ENCODE data around the gene PTCHD4.

PTCHD4 gene

DNA sequence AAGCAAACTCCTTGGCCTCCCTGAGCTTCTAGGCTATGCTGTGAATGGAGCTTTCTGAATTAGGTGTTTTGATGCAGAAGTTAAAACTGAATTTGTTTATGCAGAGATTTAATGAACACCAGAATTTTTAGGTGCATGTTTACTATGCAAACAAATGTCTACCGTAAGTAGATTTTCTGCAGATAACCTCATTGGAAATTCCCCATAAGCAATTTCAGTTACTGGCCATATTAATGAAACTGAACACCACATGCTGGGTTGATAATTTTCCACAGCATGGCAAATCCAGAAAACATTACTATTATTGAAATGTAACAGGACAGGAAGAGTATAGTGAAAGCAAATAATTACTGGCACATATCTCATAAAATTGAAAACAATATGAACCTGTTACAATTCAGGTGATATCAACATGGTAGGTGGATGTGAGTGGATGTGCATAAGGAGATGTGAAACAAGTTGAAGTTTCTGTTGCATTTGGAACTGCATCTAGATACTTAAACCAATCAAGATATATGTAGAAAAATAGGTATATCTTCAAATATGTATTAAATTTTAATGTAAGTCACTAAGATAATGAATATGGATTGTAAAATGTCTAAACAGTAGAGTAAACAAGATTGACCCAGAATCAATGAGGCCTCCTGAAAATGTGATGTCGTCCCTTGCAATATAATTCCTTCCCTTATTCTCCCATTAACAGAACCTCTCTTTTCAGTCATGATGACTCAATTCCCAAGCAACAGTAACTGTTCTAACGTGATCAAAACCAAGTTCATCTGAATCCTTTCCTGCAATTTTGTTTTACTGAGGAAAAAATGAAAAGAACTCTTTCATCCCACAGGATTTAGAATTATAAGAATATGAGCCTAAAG, 11.0 kb downstream of the PTCHD4 start:
- no peak for DNase-seq (ENCODE audit: low read depth in 2 of 3, low spot score in 1 of 3)

DNA sequence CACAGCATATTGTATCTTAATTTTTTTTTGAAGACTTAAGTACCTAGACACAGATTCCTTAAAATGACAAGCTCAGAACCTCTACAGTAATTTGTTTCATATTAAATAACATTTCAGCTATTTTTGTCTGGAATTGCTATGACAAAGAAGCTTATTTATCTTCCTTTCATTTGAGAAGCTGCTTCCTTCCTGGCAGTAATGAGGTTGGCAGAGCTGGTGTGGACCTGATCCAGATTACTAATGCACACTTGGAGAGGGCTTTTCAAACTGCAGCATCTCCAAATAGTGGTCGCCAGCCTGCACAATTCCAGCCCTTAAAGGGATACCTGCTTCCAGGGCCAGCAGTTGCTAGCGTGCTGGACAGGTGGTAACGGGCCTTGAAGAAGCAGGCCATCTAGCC, 12.1 kb downstream of the PTCHD4 start:
- no peak for DNase-seq (ENCODE audit: low read depth in 2 of 3, low spot score in 1 of 3)

GRCh38 chr6:48092550-48093217, 18.3 kb downstream of the PTCHD4 start:
- DNase-seq (ENCODE audit: low read depth in 2 of 3, low spot score in 1 of 3), result no peak

GRCh38 chr6:48090546-48090945, 20.5 kb downstream of the PTCHD4 start:
- DNase-seq (ENCODE audit: low read depth in 2 of 3, low spot score in 1 of 3), result no peak

DNA sequence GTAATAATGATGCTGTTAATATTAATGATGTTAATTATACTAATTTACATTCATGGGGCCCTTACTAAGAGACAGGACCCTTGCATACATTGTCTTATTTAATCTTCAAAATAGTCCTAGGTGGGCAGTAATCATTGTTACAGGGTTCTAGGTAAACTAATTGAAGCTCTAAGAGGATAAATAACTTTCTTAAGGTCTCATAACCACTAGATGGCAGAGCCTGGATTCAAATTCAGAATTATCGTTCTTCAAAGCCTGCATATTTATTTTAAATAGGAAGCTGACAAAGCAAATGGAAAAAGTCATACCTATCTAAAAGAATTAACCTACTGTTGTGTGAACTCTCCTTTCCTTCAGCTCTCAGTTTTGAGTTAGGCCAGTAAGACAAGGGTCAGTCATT, 23.5 kb downstream of the PTCHD4 start:
- DNase-seq (ENCODE audit: low read depth in 2 of 3, low spot score in 1 of 3), result no peak

DNA sequence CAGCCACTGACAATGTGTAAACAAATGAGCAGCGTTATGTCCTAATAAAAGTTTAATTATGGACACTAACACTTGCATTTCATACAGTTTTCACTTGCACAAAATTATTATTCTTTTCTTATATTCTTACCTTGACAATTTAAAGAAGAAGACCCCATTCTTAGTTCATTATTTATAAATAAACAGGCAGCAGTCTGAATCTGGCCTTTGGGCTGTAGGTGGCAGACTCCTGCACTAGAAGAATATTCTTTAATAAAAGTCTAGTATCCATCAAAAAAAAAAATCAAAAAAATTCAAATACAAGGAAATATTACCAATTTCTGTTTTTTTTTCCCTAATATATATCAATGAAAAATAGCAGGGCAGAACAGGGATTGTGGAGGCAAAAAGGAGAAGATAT, 24.8 kb downstream of the PTCHD4 start:
- DNase-seq (ENCODE audit: low read depth in 2 of 3, low spot score in 1 of 3), result no peak

- no peak for DNase-seq (ENCODE audit: low read depth in 2 of 3, low spot score in 1 of 3)
These were observed 25.8 kb downstream of the PTCHD4 start for GRCh38 chr6:48085131-48085741.

DNA sequence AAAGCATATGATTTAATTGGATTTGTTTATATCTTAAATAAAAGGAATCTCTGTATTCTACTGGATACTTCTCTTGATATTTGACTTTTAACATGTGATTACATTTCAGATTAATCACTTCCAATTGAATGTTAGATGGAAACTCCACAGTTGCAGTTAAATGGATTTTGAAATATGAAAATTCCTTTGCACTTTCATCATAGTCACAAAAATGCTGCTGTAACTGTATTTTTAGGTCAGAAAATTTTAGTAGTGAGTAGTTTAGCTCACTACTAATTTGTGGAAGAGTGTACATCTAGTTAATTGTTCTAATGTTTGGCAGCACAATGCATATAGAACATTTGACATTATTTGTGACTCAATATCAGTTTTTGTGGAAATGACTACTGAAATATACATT, 26.8 kb downstream of the PTCHD4 start:
- no peak for DNase-seq (ENCODE audit: low read depth in 2 of 3, low spot score in 1 of 3)

GRCh38 chr6:48080227-48081009, 30.6 kb downstream of the PTCHD4 start:
- no peak for DNase-seq (ENCODE audit: low read depth in 2 of 3, low spot score in 1 of 3)

DNA sequence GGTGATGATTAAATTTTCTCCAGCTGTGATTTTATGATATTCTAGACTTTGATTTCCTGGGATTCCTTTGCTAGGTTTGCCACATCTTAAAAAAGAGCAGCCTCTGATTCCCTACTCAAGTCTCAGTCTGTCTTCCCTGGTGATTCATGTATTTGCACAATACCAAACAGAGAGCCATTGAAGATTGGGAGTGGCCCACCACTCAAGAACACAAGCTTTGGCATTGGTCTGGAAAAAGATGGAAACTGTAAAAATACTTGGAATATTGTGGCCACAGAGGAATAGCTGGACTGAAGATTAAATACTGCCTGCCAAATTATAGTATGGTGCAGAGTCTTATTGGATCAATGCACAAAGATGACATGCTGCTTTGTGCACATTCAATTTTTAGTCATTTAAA, 32.9 kb downstream of the PTCHD4 start:
- DNase-seq (ENCODE audit: low read depth in 2 of 3, low spot score in 1 of 3), result no peak

GRCh38 chr6:48075181-48075580, 35.8 kb downstream of the PTCHD4 start:
- no peak for DNase-seq (ENCODE audit: low read depth in 2 of 3, low spot score in 1 of 3)

- DNase-seq (ENCODE audit: low read depth in 2 of 3, low spot score in 1 of 3), result no peak
These were observed 36.8 kb downstream of the PTCHD4 start for GRCh38 chr6:48073976-48074767.

- DNase-seq (ENCODE audit: low read depth in 2 of 3, low spot score in 1 of 3), result no peak
These were observed 39.2 kb downstream of the PTCHD4 start for GRCh38 chr6:48071833-48072232.

GRCh38 chr6:48069280-48069679, 41.7 kb downstream of the PTCHD4 start:
- DNase-seq (ENCODE audit: low read depth in 2 of 3, low spot score in 1 of 3), result no peak

DNA sequence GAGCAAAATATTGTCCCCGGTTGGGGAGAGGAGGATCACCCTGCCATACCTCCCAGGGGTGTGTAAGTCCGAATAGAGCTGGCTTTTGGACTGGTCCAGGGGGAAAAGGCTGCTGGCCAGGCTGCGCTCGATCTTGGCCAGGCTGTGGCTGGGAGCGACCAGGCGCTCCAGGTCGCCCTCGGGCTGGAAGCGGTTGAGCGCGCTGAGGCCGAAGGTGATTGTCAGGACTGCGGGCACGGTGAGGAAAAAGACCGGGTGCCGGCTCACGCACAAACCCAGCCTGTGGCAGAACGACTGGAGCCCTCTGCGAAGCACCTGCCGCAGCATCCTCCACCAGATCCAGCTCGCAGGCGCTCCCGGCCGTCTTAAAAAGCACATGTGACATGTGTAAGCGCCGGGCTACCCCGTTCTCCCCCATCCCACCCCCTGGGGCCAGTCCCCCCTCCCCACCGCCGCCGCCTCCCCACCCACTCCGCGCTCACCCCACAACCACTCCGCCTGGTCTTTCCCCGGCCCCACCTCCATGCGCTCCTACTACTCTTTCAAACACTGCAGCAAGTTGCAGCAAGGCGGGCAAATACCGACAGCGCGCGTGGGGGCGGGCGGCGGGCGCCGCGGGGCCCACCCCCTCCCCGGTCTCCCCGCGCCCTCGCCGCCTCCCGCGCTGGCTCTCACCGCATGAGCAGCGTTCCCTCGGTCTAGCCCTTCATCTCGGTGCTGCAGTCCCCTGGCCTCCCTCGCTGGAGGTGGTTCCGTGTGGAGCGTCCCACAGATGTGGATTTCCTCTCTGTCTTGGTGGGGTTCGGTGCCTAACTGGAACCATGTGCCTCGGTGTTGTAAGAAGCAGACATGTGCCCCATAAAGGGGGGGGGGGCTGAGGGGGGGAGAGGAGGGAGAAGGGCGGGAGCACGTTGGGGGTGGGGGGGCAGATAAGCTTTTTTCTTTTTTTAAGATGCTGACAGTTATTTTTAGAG, 42.4 kb downstream of the PTCHD4 start:
- DNase-seq (ENCODE audit: low read depth in 2 of 3, low spot score in 1 of 3), result no peak

DNA sequence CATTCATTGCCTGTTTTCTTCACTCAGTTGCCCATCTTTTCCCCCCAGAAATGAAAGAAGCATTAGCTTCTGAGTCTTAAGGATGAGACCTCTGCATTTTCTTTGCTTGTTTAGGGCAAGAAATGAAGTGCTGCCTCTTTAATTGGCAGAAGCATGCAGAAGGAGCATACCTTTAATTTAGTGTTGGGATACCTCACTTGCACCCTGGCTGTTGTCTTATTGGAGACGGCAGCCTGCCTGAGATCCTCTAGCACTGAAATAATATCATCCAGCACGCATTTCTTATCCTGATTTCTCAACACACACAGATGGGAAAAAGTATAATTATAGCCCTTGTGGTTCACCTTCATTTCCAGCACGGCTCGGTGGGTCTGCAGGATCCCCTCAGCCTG, 43.1 kb downstream of the PTCHD4 start:
- no peak for DNase-seq (ENCODE audit: low read depth in 2 of 3, low spot score in 1 of 3)

DNA sequence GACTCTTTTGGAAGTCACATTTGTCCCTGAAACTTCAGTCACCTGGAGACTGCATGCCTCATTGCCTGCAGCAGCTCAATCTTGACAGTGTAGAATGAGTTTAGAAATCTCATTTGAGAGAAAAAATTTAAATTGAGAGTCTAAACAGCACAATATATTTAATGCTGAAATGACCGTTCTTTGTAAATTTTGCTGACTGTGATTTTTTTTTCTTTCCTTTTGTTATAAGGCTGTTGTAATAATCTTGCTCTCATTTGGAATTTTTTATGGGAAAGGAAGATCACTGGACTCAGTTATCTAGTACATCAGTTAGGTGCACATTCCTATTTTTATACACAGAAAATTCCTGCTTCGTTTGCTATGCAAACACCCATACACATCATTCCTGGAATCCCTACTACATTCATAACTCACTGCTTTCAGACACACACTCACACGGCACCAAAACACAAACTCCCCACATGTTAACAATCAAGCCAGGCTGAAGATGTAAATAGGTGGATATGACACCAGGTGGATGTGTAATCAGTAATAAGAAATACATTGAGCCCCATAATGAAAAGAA, 43.8 kb downstream of the PTCHD4 start:
- DNase-seq (ENCODE audit: low read depth in 2 of 3, low spot score in 1 of 3), result no peak

- DNase-seq (ENCODE audit: low read depth in 2 of 3, low spot score in 1 of 3), result no peak
These were observed 49.6 kb downstream of the PTCHD4 start for GRCh38 chr6:48061265-48061990.

Data from stimulated activated CD4-positive, alpha-beta T cell treated with anti-CD3 and anti-CD28 coated beads, Interleukin-12 subunit alpha, Interleukin-12 subunit beta, amount 100 ng/mL, for 48 hours (primary cell).